CD4-positive, alpha-beta T cell treated with Interleukin-6 at 100 ng/mL for 8 hours (primary cell): ENCODE measurements around the gene SDR42E2.
"Not testable (repeated sequence)": the region's sequence is repeated elsewhere in the genome, so short reads cannot be mapped to it uniquely, and the experiment has no call there.

Experiments
- DNase-seq: peaks from one replicate; pipeline ENCODE4 v3.0.0-alpha.2; 2020; ENCODE audit warnings: mixed read lengths, low spot score

Gene SDR42E2

GRCh38 chr16:22161999-22162655 lies at the start of gene SDR42E2:
Gene SDR42E2, plus strand, starts transcription at chr16:22162506. Its CDS starts 3,077 bp downstream, at chr16:22165583.
- peak; percentile 35 for DNase-seq

GRCh38 chr16:22116095-22116700 lies 46.1 kb upstream of the SDR42E2 start:
- DNase-seq, result no peak

GRCh38 chr16:22117609-22118008 lies 44.7 kb upstream of the SDR42E2 start:
- no peak for DNase-seq

GRCh38 chr16:22120440-22120839 lies 41.9 kb upstream of the SDR42E2 start:
- no peak for DNase-seq

- no peak for DNase-seq
These were observed 40.1 kb upstream of the SDR42E2 start for GRCh38 chr16:22122239-22122638.

- DNase-seq, result no peak
These were observed 39.2 kb upstream of the SDR42E2 start for GRCh38 chr16:22123146-22123545.

- no peak for DNase-seq
These were observed 38.4 kb upstream of the SDR42E2 start for GRCh38 chr16:22123759-22124490.

GRCh38 chr16:22124583-22125284 lies 37.6 kb upstream of the SDR42E2 start:
- no peak for DNase-seq

- no peak for DNase-seq
These were observed 36.2 kb upstream of the SDR42E2 start for GRCh38 chr16:22126037-22126558.

GRCh38 chr16:22128537-22128936 lies 33.8 kb upstream of the SDR42E2 start:
- DNase-seq, result not testable (repeated sequence)

- DNase-seq, result no peak
These were observed 31.8 kb upstream of the SDR42E2 start for GRCh38 chr16:22130528-22130927.

GRCh38 chr16:22132801-22133200 lies 29.5 kb upstream of the SDR42E2 start:
- no peak for DNase-seq

- no peak for DNase-seq
These were observed 23.8 kb upstream of the SDR42E2 start for GRCh38 chr16:22138482-22138881.

GRCh38 chr16:22139008-22139407 lies 23.3 kb upstream of the SDR42E2 start:
- DNase-seq, result no peak

- no peak for DNase-seq
These were observed 22.6 kb upstream of the SDR42E2 start for GRCh38 chr16:22139732-22140131.

- no peak for DNase-seq
These were observed 20.5 kb upstream of the SDR42E2 start for GRCh38 chr16:22141767-22142166.

- DNase-seq, result no peak
These were observed 17.8 kb upstream of the SDR42E2 start for GRCh38 chr16:22144520-22144919.

- DNase-seq, result no peak
These were observed 14.5 kb upstream of the SDR42E2 start for GRCh38 chr16:22147853-22148252.

- DNase-seq, result no peak
These were observed 10.9 kb upstream of the SDR42E2 start for GRCh38 chr16:22151246-22151998.

GRCh38 chr16:22152316-22152715 lies 10.0 kb upstream of the SDR42E2 start:
- DNase-seq, result no peak

- not testable (repeated sequence) for DNase-seq
These were observed 9.2 kb upstream of the SDR42E2 start for GRCh38 chr16:22153078-22153477.

- no peak for DNase-seq
These were observed 905 bp upstream of the SDR42E2 start for GRCh38 chr16:22161401-22161800.
